ENCODE measurements around the gene PLEK.

The PLEK gene

GRCh38 chr2:68357605-68358337 is 7.3 kb upstream of the PLEK start:
- no peak overlapping the region for H3K9ac ChIP-seq (ENCODE audit: low read depth, low read length)
- H3K27ac ChIP-seq (ENCODE audit: low read length), result no peak overlapping the region
- no peaks in the 10 kb centered on the region for H3K9me3 ChIP-seq (ENCODE audit: insufficient read depth, low read depth, low read length)
- H3K27me3 ChIP-seq (ENCODE audit: insufficient read depth, low read length), result peaks cover 7% of the 10 kb centered on the region; the same call in 1 of the 2 replicates
- no peaks in the 10 kb centered on the region for H3K4me1 ChIP-seq (ENCODE audit: insufficient read depth, low read length)
- no peaks in the 10 kb centered on the region for H3K36me3 ChIP-seq (ENCODE audit: insufficient read depth, low read depth, low read length)
- H3K4me3 ChIP-seq (ENCODE audit: low read length), result no peak overlapping the region

GRCh38 chr2:68359889-68360288 is 5.2 kb upstream of the PLEK start:
- Histone ChIP-seq H3K36me3 (ENCODE audit: insufficient read depth, low read depth, low read length) (no peaks in the 10 kb centered on the region), H3K9ac (ENCODE audit: low read depth, low read length) (no peak overlapping the region), H3K4me3 (ENCODE audit: low read length) (no peak overlapping the region), H3K4me1 (ENCODE audit: insufficient read depth, low read length) (no peaks in the 10 kb centered on the region), H3K9me3 (ENCODE audit: insufficient read depth, low read depth, low read length) (no peaks in the 10 kb centered on the region), H3K27me3 (ENCODE audit: insufficient read depth, low read length) (peaks cover 7% of the 10 kb centered on the region; the same call in 1 of the 2 replicates), H3K27ac (ENCODE audit: low read length) (no peak overlapping the region)

GRCh38 chr2:68362069-68362468 is 3.0 kb upstream of the PLEK start:
- H3K27ac ChIP-seq (ENCODE audit: low read length), result no peak overlapping the region
- no peak overlapping the region for H3K4me3 ChIP-seq (ENCODE audit: low read length)
- peaks cover 7% of the 10 kb centered on the region; the same call in 1 of the 2 replicates for H3K27me3 ChIP-seq (ENCODE audit: insufficient read depth, low read length)
- no peaks in the 10 kb centered on the region for H3K4me1 ChIP-seq (ENCODE audit: insufficient read depth, low read length)
- no peaks in the 10 kb centered on the region for H3K9me3 ChIP-seq (ENCODE audit: insufficient read depth, low read depth, low read length)
- no peaks in the 10 kb centered on the region for H3K36me3 ChIP-seq (ENCODE audit: insufficient read depth, low read depth, low read length)
- H3K9ac ChIP-seq (ENCODE audit: low read depth, low read length), result no peak overlapping the region

GRCh38 chr2:68362749-68363148 is 2.3 kb upstream of the PLEK start:
- Histone ChIP-seq H3K36me3 (ENCODE audit: insufficient read depth, low read depth, low read length) (no peaks in the 10 kb centered on the region), H3K4me1 (ENCODE audit: insufficient read depth, low read length) (no peaks in the 10 kb centered on the region), H3K27me3 (ENCODE audit: insufficient read depth, low read length) (peaks cover 7% of the 10 kb centered on the region; the same call in 1 of the 2 replicates), H3K27ac (ENCODE audit: low read length) (no peak overlapping the region), H3K9me3 (ENCODE audit: insufficient read depth, low read depth, low read length) (no peaks in the 10 kb centered on the region), H3K4me3 (ENCODE audit: low read length) (no peak overlapping the region), H3K9ac (ENCODE audit: low read depth, low read length) (no peak overlapping the region)

- no peak overlapping the region for H3K9ac ChIP-seq (ENCODE audit: low read depth, low read length)
- peaks cover 7% of the 10 kb centered on the region; the same call in 1 of the 2 replicates for H3K27me3 ChIP-seq (ENCODE audit: insufficient read depth, low read length)
- no peaks in the 10 kb centered on the region for H3K4me1 ChIP-seq (ENCODE audit: insufficient read depth, low read length)
- no peaks in the 10 kb centered on the region for H3K9me3 ChIP-seq (ENCODE audit: insufficient read depth, low read depth, low read length)
- H3K4me3 ChIP-seq (ENCODE audit: low read length), result no peak overlapping the region
- no peaks in the 10 kb centered on the region for H3K36me3 ChIP-seq (ENCODE audit: insufficient read depth, low read depth, low read length)
- H3K27ac ChIP-seq (ENCODE audit: low read length), result no peak overlapping the region
Measured at GRCh38 chr2:68363721-68364120, 1.4 kb upstream of the PLEK start.

GRCh38 chr2:68366083-68366560 is 1.0 kb downstream of the PLEK start:
- H3K4me3 ChIP-seq (ENCODE audit: low read length), result no peak overlapping the region
- no peak overlapping the region for H3K9ac ChIP-seq (ENCODE audit: low read depth, low read length)
- no peaks in the 10 kb centered on the region for H3K36me3 ChIP-seq (ENCODE audit: insufficient read depth, low read depth, low read length)
- no peaks in the 10 kb centered on the region for H3K9me3 ChIP-seq (ENCODE audit: insufficient read depth, low read depth, low read length)
- H3K4me1 ChIP-seq (ENCODE audit: insufficient read depth, low read length), result no peaks in the 10 kb centered on the region
- no peak overlapping the region for H3K27ac ChIP-seq (ENCODE audit: low read length)
- H3K27me3 ChIP-seq (ENCODE audit: insufficient read depth, low read length), result peaks cover 7% of the 10 kb centered on the region; the same call in 1 of the 2 replicates

- H3K4me1 ChIP-seq (ENCODE audit: insufficient read depth, low read length), result no peaks in the 10 kb centered on the region
- H3K27ac ChIP-seq (ENCODE audit: low read length), result no peak overlapping the region
- no peaks in the 10 kb centered on the region for H3K36me3 ChIP-seq (ENCODE audit: insufficient read depth, low read depth, low read length)
- H3K9ac ChIP-seq (ENCODE audit: low read depth, low read length), result no peak overlapping the region
- no peak overlapping the region for H3K4me3 ChIP-seq (ENCODE audit: low read length)
- H3K9me3 ChIP-seq (ENCODE audit: insufficient read depth, low read depth, low read length), result no peaks in the 10 kb centered on the region
- H3K27me3 ChIP-seq (ENCODE audit: insufficient read depth, low read length), result no peaks in the 10 kb centered on the region
Measured at GRCh38 chr2:68367953-68368653, 3.0 kb downstream of the PLEK start.

- Histone ChIP-seq H3K27me3 (ENCODE audit: insufficient read depth, low read length) (no peaks in the 10 kb centered on the region), H3K4me3 (ENCODE audit: low read length) (no peak overlapping the region), H3K4me1 (ENCODE audit: insufficient read depth, low read length) (no peaks in the 10 kb centered on the region), H3K36me3 (ENCODE audit: insufficient read depth, low read depth, low read length) (no peaks in the 10 kb centered on the region), H3K9me3 (ENCODE audit: insufficient read depth, low read depth, low read length) (no peaks in the 10 kb centered on the region), H3K27ac (ENCODE audit: low read length) (no peak overlapping the region), H3K9ac (ENCODE audit: low read depth, low read length) (no peak overlapping the region)
Measured at GRCh38 chr2:68368654-68369336, 3.7 kb downstream of the PLEK start.

- no peaks in the 10 kb centered on the region for H3K4me1 ChIP-seq (ENCODE audit: insufficient read depth, low read length)
- no peak overlapping the region for H3K9ac ChIP-seq (ENCODE audit: low read depth, low read length)
- H3K36me3 ChIP-seq (ENCODE audit: insufficient read depth, low read depth, low read length), result no peaks in the 10 kb centered on the region
- H3K4me3 ChIP-seq (ENCODE audit: low read length), result no peak overlapping the region
- no peaks in the 10 kb centered on the region for H3K27me3 ChIP-seq (ENCODE audit: insufficient read depth, low read length)
- H3K9me3 ChIP-seq (ENCODE audit: insufficient read depth, low read depth, low read length), result no peaks in the 10 kb centered on the region
- H3K27ac ChIP-seq (ENCODE audit: low read length), result no peak overlapping the region
Measured at GRCh38 chr2:68369337-68369734, 4.3 kb downstream of the PLEK start.

- Histone ChIP-seq H3K27me3 (ENCODE audit: insufficient read depth, low read length) (no peaks in the 10 kb centered on the region), H3K4me3 (ENCODE audit: low read length) (no peak overlapping the region), H3K9ac (ENCODE audit: low read depth, low read length) (no peak overlapping the region), H3K36me3 (ENCODE audit: insufficient read depth, low read depth, low read length) (no peaks in the 10 kb centered on the region), H3K4me1 (ENCODE audit: insufficient read depth, low read length) (no peaks in the 10 kb centered on the region), H3K9me3 (ENCODE audit: insufficient read depth, low read depth, low read length) (no peaks in the 10 kb centered on the region), H3K27ac (ENCODE audit: low read length) (no peak overlapping the region)
Measured at GRCh38 chr2:68371138-68371537, 6.1 kb downstream of the PLEK start.

- no peaks in the 10 kb centered on the region for H3K9me3 ChIP-seq (ENCODE audit: insufficient read depth, low read depth, low read length)
- no peak overlapping the region for H3K27ac ChIP-seq (ENCODE audit: low read length)
- H3K27me3 ChIP-seq (ENCODE audit: insufficient read depth, low read length), result no peaks in the 10 kb centered on the region
- no peak overlapping the region for H3K9ac ChIP-seq (ENCODE audit: low read depth, low read length)
- H3K4me3 ChIP-seq (ENCODE audit: low read length), result no peak overlapping the region
- H3K36me3 ChIP-seq (ENCODE audit: insufficient read depth, low read depth, low read length), result no peaks in the 10 kb centered on the region
- no peaks in the 10 kb centered on the region for H3K4me1 ChIP-seq (ENCODE audit: insufficient read depth, low read length)
Measured at GRCh38 chr2:68371581-68371980, 6.5 kb downstream of the PLEK start.

Data from iPS-20b (cell line).